BLaER1 (cell line): ENCODE results near the gene MTX1.
"Not testable (repeated sequence)": the region's sequence is repeated elsewhere in the genome, so short reads cannot be mapped to it uniquely, and the experiment has no call there.

Experiments
- H3K27ac ChIP-seq: shearing (Covaris generic); formaldehyde crosslinking; 2 replicates; pipeline ENCODE4 v1.8.1; 2022
- H3K27me3 ChIP-seq: shearing (Covaris generic); formaldehyde crosslinking; 2 replicates; pipeline ENCODE4 v1.8.1; 2022
- H3K36me3 ChIP-seq: shearing (Covaris generic); formaldehyde crosslinking; 2 replicates; pipeline ENCODE4 v1.8.1; 2022
- H3K4me1 ChIP-seq: shearing (Covaris generic); formaldehyde crosslinking; 2 replicates; pipeline ENCODE4 v1.8.1; 2022
- H3K4me2 ChIP-seq: shearing (Covaris generic); formaldehyde crosslinking; 2 replicates; pipeline ENCODE4 v1.8.1; 2022
- H3K4me3 ChIP-seq: shearing (Covaris generic); formaldehyde crosslinking; 2 replicates; pipeline ENCODE4 v1.8.1; 2022
- H3K9ac ChIP-seq: shearing (Covaris generic); formaldehyde crosslinking; 2 replicates; pipeline ENCODE4 v1.8.1; 2022
- H3K9me3 ChIP-seq: shearing (Covaris generic); formaldehyde crosslinking; 2 replicates; pipeline ENCODE4 v1.8.1; 2022
- H4K20me1 ChIP-seq: shearing (Covaris generic); formaldehyde crosslinking; 2 replicates; pipeline ENCODE4 v1.8.1; 2022
- Cebpa-rat ChIP-seq: shearing (Covaris generic); IDR thresholded peaks from 2 replicates; pipeline ENCODE4 v1.8.1; 2022

Gene MTX1

DNA sequence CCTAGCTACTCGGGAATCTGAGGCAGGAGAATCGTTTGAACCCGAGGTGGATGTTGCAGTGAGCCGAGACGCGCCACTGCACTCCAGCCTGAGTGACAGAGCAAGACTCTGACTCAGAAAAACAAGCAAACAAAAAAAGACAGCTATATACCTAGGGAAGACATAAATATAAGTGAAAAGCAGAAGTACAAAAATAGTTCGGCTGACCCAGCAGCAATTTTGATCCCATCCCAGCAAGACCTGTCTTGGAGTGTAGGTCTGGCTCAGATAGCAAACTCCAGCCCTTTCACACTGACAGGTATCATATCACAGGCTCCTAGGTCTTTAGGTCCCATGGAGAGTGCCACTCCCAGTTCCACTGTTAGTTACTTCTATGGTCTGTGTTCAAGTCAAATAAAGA lies 14.6 kb downstream of the MTX1 start:
- H3K9me3 ChIP-seq, result no peaks in the 10 kb centered on the region
- H3K36me3 ChIP-seq, result no peaks in the 10 kb centered on the region
- 0 out of 2 replicates have a peak overlapping the region, but pooled peaks have one; percentile 26 for H3K9ac ChIP-seq
- no peaks in the 10 kb centered on the region for H4K20me1 ChIP-seq
- peaks cover 66% of the 10 kb centered on the region for H3K4me1 ChIP-seq
- H3K4me3 ChIP-seq, result peak overlapping the region; percentile 77; the same call in 1 of the 2 replicates
- peak overlapping the region; percentile 91 for H3K27ac ChIP-seq
- no peaks in the 10 kb centered on the region for H3K27me3 ChIP-seq
- TF ChIP-seq Cebpa-rat, result no peak
- peak overlapping the region; percentile 88 for H3K4me2 ChIP-seq

DNA sequence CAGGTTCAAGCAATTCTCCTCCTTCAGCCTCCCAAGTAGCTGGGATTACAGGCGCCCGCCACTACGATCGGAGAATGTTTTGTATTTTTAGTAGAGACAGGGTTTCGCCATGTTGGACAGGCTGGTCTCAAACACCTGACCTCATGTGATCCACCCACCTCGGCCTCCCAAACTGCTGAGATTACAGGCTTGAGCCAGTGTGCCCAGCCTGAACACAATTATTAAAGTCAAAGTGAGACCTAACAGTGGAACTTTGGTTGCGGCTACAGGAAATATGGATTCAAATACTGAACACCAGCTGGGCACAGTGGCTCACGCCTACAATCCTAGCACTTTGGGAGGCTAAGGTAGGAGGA lies 16.9 kb downstream of the MTX1 start:
- Histone ChIP-seq H3K27ac (peak overlapping the region; percentile 91), H3K9ac (peak overlapping the region; percentile 90; the same call in 1 of the 2 replicates), H3K4me2 (peak overlapping the region; percentile 88), H3K4me3 (peak overlapping the region; percentile 77), H3K4me1 (peaks cover 62% of the 10 kb centered on the region)
- H4K20me1 ChIP-seq, H3K27me3 ChIP-seq, H3K36me3 ChIP-seq, H3K9me3 ChIP-seq: not testable (repeated sequence)

DNA sequence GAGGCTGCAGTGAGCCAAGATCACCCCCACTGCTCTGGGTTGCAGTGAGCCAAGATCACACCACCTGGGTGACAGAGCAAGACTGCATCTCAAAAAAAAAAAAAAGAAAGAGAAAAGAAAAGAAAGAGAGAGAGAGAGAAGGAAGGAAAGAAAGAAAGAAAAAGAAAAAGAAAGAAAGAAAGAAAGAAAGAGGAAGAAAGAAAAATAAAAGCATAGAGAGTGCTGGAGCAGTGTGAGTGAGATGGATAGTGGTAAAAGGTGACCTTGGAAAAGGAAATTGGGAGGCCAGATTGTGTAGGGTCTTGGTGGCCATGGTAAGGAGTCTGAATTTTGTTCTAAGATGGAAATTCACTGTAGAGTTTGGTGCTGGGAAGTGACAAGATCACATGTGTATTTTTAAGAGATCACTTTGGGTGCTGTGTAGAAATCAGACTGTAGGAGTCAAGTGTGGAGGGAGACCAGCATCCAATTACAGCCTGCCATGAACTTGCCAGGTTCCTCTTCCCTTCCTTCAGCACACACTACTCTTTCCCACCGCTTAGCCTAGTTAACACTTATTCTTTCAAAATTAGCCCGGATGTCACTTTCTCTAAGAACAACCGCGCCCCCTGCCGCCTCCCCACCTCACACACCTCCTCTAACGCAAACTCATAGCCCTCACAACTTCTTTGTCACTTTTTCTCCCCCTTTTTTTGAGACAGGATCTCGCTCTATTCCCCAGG lies 17.9 kb downstream of the MTX1 start:
- Histone ChIP-seq H3K4me1 (peaks cover 60% of the 10 kb centered on the region), H3K9ac (peak overlapping the region; percentile 90), H3K27ac (peak overlapping the region; percentile 91), H3K36me3 (no peaks in the 10 kb centered on the region), H4K20me1 (no peaks in the 10 kb centered on the region), H3K9me3 (no peaks in the 10 kb centered on the region), H3K4me3 (peak overlapping the region; percentile 77), H3K27me3 (no peaks in the 10 kb centered on the region), H3K4me2 (peak overlapping the region; percentile 88)
- no peak for TF ChIP-seq Cebpa-rat

DNA sequence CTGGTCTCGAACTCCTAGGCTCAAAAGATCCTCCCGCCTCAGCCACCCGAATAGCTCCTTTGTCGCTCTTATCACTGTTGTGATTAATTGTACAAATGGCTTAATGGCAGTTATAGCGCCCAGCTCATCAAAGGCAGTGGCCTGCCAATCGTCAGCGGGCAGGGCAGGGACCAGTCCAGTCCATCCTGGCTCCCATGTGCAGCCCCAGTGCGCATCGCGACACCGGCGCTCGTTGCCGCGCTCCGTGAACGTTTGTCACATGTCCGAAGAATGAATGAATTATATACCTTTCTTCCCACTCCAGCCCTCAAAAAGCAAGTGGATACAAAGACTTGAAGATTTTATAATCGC lies 18.4 kb downstream of the MTX1 start:
- Histone ChIP-seq H3K9ac (peak overlapping the region; percentile 90), H3K4me3 (peak overlapping the region; percentile 77), H3K27ac (peak overlapping the region; percentile 91), H3K4me2 (peak overlapping the region; percentile 88), H3K4me1 (peaks cover 57% of the 10 kb centered on the region), H3K36me3 (no peaks in the 10 kb centered on the region), H3K9me3 (no peaks in the 10 kb centered on the region), H3K27me3 (no peaks in the 10 kb centered on the region), H4K20me1 (no peaks in the 10 kb centered on the region)
- no peak for TF ChIP-seq Cebpa-rat

DNA sequence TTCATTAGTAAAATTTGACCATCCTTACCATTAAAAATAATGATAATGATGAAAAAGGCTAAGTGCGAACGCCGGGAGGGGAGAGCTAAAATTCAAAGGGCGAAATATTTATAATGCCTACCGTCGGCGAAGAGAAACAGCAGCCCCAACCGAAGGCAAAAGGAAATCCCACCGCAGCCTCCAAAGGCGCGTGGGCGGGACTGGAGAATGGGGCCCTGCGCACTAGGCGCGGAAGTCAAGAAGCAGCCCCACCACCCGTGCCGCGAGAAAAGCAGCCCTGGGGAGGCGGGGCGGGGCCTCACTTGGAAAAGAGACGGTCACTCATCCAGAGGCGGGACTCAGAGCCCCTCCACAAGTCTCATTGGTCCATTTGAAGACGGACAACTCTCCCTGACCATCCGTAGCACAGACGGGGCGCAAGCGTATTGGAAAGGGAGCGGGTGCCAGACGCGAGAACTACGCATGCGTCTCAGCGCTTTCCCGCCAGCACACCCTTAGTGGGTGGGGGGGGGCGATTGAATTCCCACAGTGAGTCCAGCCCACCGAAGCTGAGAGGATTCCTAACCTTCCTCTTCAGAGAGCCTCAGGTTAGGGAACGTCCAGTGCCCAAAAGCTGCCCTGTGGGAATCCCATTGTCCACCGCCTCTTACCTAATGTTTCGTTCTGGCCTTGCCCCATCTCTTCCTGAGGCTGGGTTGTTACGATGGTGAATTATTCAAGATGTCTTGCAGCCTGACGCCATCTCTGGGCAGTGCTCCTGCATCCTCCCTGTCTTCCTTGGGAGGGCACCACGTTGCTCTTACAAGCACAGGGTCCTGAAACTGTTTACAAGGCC lies 19.0 kb downstream of the MTX1 start:
- H3K9ac ChIP-seq, result peak overlapping the region; percentile 90
- peak overlapping the region; percentile 91 for H3K27ac ChIP-seq
- H3K4me2 ChIP-seq, result peak overlapping the region; percentile 88
- H3K36me3 ChIP-seq, result no peaks in the 10 kb centered on the region
- peak overlapping the region; percentile 77 for H3K4me3 ChIP-seq
- no peak for TF ChIP-seq Cebpa-rat
- peaks cover 51% of the 10 kb centered on the region for H3K4me1 ChIP-seq
- H4K20me1 ChIP-seq, result no peaks in the 10 kb centered on the region
- no peaks in the 10 kb centered on the region for H3K27me3 ChIP-seq
- no peaks in the 10 kb centered on the region for H3K9me3 ChIP-seq

DNA sequence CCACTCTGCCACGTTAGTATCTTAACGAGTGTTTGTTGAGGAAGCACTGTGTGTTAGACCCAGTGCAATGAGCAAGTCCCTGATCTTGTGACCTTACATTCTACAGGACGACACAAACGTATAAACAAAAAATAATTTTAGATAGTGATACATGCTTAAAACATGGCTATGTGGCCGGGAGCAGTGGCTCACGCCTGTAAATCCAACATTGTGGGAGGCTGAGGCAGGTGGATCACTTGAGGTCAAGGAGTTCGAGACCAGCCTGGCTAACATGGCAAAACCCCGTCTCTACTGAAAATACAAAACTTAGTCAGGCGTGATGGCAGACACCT lies 19.6 kb downstream of the MTX1 start:
- peak overlapping the region; percentile 82 for H3K4me2 ChIP-seq
- peak overlapping the region; percentile 79 for H3K9ac ChIP-seq
- H3K9me3 ChIP-seq, result no peaks in the 10 kb centered on the region
- no peaks in the 10 kb centered on the region for H3K36me3 ChIP-seq
- H3K27ac ChIP-seq, result peak overlapping the region; percentile 83
- H3K4me1 ChIP-seq, result peaks cover 45% of the 10 kb centered on the region
- no peaks in the 10 kb centered on the region for H4K20me1 ChIP-seq
- TF ChIP-seq Cebpa-rat, result no peak
- H3K4me3 ChIP-seq, result peak overlapping the region; percentile 77
- H3K27me3 ChIP-seq, result no peaks in the 10 kb centered on the region

DNA sequence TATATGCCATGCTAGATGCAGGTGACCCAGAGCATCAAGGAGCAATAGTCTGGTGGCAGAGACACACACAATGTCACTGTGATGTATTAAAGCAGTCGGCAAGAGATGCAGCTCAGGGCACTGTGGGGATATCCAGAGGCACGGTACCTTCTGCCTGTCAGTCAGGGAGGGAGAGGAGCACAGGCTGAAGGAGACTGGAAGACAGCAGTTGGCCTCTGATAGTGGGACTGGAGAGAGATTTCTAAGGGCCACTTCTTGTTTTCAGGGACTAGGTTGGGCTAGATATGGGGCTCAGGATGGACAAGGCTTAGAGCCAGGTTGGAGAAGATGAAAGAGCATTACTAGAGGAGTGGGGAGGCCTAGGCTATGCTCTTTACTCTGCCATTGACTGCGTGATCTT lies 22.8 kb downstream of the MTX1 start:
- not testable (repeated sequence) for H3K36me3 ChIP-seq, H3K4me3 ChIP-seq, H3K9me3 ChIP-seq, H3K4me2 ChIP-seq, H3K27ac ChIP-seq, H3K9ac ChIP-seq, H4K20me1 ChIP-seq, H3K27me3 ChIP-seq
- peaks cover 13% of the 10 kb centered on the region for H3K4me1 ChIP-seq

DNA sequence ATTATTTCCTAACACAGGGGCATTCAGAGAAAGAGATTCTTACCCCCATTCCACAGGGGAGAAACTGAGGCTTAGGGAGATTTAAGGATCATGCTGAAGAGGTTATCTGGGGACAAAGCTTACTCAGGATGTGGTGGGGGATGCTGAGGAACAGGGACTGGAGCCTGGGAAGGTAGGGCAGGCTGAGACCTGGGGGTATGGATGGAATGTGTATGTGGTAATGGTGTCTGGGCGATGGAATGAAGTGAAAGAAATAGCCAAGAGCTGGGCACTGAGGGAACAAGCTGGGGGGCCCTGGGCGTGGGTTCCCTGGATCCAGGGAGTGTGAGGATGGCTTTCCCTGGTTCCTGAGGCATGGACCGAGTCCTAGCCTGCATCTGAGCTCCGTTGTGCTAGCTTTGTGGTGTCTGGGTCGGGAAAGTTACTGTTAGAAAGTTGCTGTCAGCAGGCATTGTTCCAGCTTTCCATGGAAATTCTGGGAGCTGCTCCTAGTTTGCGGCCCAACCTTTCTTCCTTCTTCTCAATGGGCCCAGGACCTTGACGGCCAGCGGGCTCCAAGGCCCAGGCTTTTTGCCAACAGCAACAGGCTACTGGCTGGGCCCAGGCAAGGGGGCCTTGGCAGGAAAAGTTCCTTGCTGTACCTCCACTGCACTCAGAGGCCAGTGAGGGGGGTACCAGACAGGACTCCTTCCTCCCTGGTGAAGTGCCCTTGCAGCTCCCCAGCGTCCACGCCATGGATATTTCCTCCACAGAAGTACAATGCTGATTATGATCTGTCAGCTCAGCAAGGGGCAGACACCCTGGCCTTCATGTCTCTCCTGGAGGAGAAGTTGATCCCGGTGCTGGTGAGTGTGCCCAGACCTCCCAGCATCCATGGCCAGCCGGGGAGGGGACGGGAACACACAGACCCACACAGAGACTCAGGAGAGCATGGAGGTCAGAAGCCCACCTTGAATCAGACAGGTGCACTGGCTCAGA lies 23.8 kb downstream of the MTX1 start:
- peaks cover 20% of the 10 kb centered on the region for H3K36me3 ChIP-seq
- not testable (repeated sequence) for H3K9me3 ChIP-seq, H4K20me1 ChIP-seq, H3K4me2 ChIP-seq, H3K4me3 ChIP-seq, H3K4me1 ChIP-seq, H3K27me3 ChIP-seq, H3K9ac ChIP-seq, H3K27ac ChIP-seq

DNA sequence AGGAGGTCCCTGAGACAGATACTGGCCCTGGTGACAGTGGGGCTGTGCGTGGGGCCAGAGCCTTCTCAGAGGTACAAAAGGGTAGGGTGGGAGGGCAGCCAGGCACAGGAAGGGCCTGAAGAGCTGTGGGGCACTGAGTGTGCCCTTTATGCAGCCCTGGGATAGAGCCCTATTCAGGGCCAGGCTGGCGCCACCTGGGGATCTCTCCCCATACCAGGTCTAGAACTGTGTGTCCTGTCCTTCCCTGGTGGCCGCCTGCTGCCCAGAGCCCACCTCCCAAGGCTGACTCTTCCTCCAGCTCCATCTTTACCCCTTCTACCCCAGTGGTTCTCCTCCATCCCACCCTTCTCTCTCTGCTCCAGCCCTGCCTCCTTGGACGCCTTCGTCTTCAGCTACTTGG lies 25.0 kb downstream of the MTX1 start:
- H3K4me3 ChIP-seq, H3K4me1 ChIP-seq, H3K9ac ChIP-seq, H3K9me3 ChIP-seq, H4K20me1 ChIP-seq, H3K27ac ChIP-seq, H3K4me2 ChIP-seq, H3K27me3 ChIP-seq: not testable (repeated sequence)
- peaks cover 28% of the 10 kb centered on the region for H3K36me3 ChIP-seq

DNA sequence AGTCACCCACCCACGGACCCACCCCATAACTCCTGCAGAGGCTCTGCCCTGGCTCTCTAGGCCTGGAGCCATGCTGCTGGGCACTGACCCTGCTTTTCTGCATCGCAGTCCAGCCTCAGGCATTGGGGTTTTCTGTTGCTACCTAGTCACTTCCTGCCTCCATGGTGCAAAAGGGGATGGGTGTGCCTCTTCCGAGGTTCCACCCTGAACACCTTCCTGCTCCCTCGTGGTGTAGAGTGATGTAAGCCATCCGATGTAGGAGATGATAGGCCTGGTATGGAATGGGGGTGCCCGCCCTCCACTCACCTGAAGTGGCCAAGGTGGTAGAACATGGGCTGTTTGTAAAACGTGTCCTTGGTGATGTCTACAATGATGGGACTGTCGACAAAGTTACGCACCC lies 26.9 kb downstream of the MTX1 start:
- H3K9me3 ChIP-seq, H4K20me1 ChIP-seq, H3K27me3 ChIP-seq, H3K4me3 ChIP-seq, H3K4me1 ChIP-seq, H3K27ac ChIP-seq, H3K4me2 ChIP-seq, H3K9ac ChIP-seq: not testable (repeated sequence)
- H3K36me3 ChIP-seq, result peaks cover 38% of the 10 kb centered on the region
